DND-41 (cell line): ENCODE measurements around the gene SGPL1.

Source experiments
- ATAC-seq: fragments of 200-7000 bp; cut with Tn5 transposase; 3 replicates; pipeline ENCODE4 v1.9.1; 2021; ENCODE audit warnings: low read depth; ENCODE audit not compliant: insufficient read depth
- DNase-seq: peaks from one replicate; pipeline ENCODE4 v3.0.0-alpha.2; 2020
- H2AFZ ChIP-seq: 2 replicates; pipeline ENCODE4 v1.6.0; 2012; ENCODE audit warnings: low read depth, low read length
- H3K27ac ChIP-seq: 2 replicates; pipeline ENCODE4 v1.5.1; 2012; ENCODE audit warnings: low read length, inconsistent platforms
- H3K27me3 ChIP-seq: fragments of 200-600 bp; sonication (generic); 2 replicates; pipeline ENCODE4 v1.6.0; 2012; ENCODE audit warnings: low read length, mild to moderate bottlenecking, inconsistent platforms; ENCODE audit not compliant: insufficient read depth, poor library complexity
- H3K36me3 ChIP-seq: 2 replicates; pipeline ENCODE4 v1.5.1; 2012; ENCODE audit warnings: low read length, inconsistent platforms; ENCODE audit not compliant: insufficient read depth
- H3K4me1 ChIP-seq: 2 replicates; pipeline ENCODE4 v1.5.1; 2012; ENCODE audit warnings: mild to moderate bottlenecking, low read length; ENCODE audit not compliant: insufficient read depth
- H3K4me2 ChIP-seq: 2 replicates; pipeline ENCODE4 v1.6.0; 2012; ENCODE audit warnings: mild to moderate bottlenecking, moderate library complexity, low read length, inconsistent platforms; ENCODE audit not compliant: insufficient read depth
- H3K4me3 ChIP-seq, 2 experiments: fragments of 200-600 bp in 1 of 2; shearing (Covaris generic) in 1 of 2; 2 replicates each; pipeline ENCODE4 v1.5.1; 2012 to 2016; ENCODE audit warnings: inconsistent platforms in 2 of 2, low read length in 2 of 2, mild to moderate bottlenecking in 2 of 2, low read depth in 1 of 2, moderate library complexity in 1 of 2
- H3K79me2 ChIP-seq: 2 replicates; pipeline ENCODE4 v1.6.0; 2012; ENCODE audit warnings: low read length, inconsistent platforms; ENCODE audit not compliant: insufficient read depth
- H3K9ac ChIP-seq: 2 replicates; pipeline ENCODE4 v1.6.0; 2012; ENCODE audit warnings: low read depth, mild to moderate bottlenecking, inconsistent platforms, low read length, moderate library complexity
- H3K9me3 ChIP-seq: 2 replicates; pipeline ENCODE4 v1.5.1; 2012; ENCODE audit warnings: low read length, moderate library complexity, mild to moderate bottlenecking, inconsistent platforms; ENCODE audit not compliant: insufficient read depth, severe bottlenecking
- H4K20me1 ChIP-seq: 2 replicates; pipeline ENCODE4 v1.6.0; 2012; ENCODE audit warnings: low read length; ENCODE audit not compliant: insufficient read depth
- CTCF ChIP-seq: IDR thresholded peaks from 2 replicates; pipeline ENCODE4 v1.5.1; 2012; ENCODE audit warnings: borderline replicate concordance, low read length, moderate library complexity, mild to moderate bottlenecking; ENCODE audit not compliant: poor library complexity, severe bottlenecking; ENCODE audit errors: extremely low read depth
- EZH2 ChIP-seq: IDR thresholded peaks from 3 replicates; pipeline ENCODE4 v1.6.1; 2012; ENCODE audit warnings: borderline replicate concordance, low read depth, mild to moderate bottlenecking, moderate library complexity, low read length, inconsistent platforms; ENCODE audit not compliant: severe bottlenecking

SGPL1 gene

GRCh38 chr10:70903262-70903921 is 87.6 kb downstream of the SGPL1 start:
- Histone ChIP-seq H3K27me3 (peaks cover 6% of the 10 kb centered on the region), H3K79me2 (no peaks in the 10 kb centered on the region), H3K36me3 (no peaks in the 10 kb centered on the region), H2AFZ (no peak overlapping the region), H3K9me3 (no peaks in the 10 kb centered on the region), H3K9ac (no peak overlapping the region), H4K20me1 (no peaks in the 10 kb centered on the region), H3K4me3 (no peak overlapping the region), H3K27ac (no peak overlapping the region), H3K4me2 (no peak overlapping the region), H3K4me1 (no peaks in the 10 kb centered on the region)
- DNase-seq (peak; percentile 59), ATAC-seq (peak; percentile 59; the same call in 2 of the 3 replicates)
- TF ChIP-seq CTCF = peak; percentile 94
- no peak for TF ChIP-seq EZH2

- Histone ChIP-seq H3K79me2 (no peaks in the 10 kb centered on the region), H3K27ac (no peak overlapping the region), H3K4me1 (no peaks in the 10 kb centered on the region), H4K20me1 (no peaks in the 10 kb centered on the region), H3K4me2 (no peak overlapping the region), H3K4me3 (no peak overlapping the region), H3K9me3 (no peaks in the 10 kb centered on the region), H3K36me3 (no peaks in the 10 kb centered on the region), H3K27me3 (peaks cover 6% of the 10 kb centered on the region), H2AFZ (no peak overlapping the region), H3K9ac (no peak overlapping the region)
- ATAC-seq (no peak), DNase-seq (no peak)
- TF ChIP-seq EZH2 (no peak), CTCF (no peak)
Observed at GRCh38 chr10:70905071-70906021, 89.6 kb downstream of the SGPL1 start.

- Histone ChIP-seq H3K36me3 (no peaks in the 10 kb centered on the region), H3K4me2 (no peak overlapping the region), H2AFZ (no peak overlapping the region), H3K27ac (no peak overlapping the region), H3K4me1 (no peaks in the 10 kb centered on the region), H4K20me1 (no peaks in the 10 kb centered on the region), H3K9ac (no peak overlapping the region), H3K79me2 (no peaks in the 10 kb centered on the region), H3K4me3 (no peak overlapping the region), H3K9me3 (no peaks in the 10 kb centered on the region), H3K27me3 (peaks cover 6% of the 10 kb centered on the region)
- DNase-seq = no peak
- no peak for ATAC-seq
- TF ChIP-seq EZH2 = no peak
- no peak for TF ChIP-seq CTCF
Observed at GRCh38 chr10:70906031-70906783, 90.5 kb downstream of the SGPL1 start.
